CD4-positive, alpha-beta T cell (primary cell): ENCODE results near the gene CHST6. TPM values are rescaled to one million over a fixed set of nuclear protein-coding genes. Genes with fewer than 3 reads are reported as not detected.
"Not testable (repeated sequence)": the region's sequence is repeated elsewhere in the genome, so short reads cannot be mapped to it uniquely, and the experiment has no call there.

ENCODE experiments used
- ATAC-seq: fragments of 200-7000 bp; cut with Tn5 transposase; one replicate; pipeline ENCODE4 v1.10.0; 2022; ENCODE audit warnings: mild to moderate bottlenecking; ENCODE audit not compliant: poor library complexity
- CTCF ChIA-PET: fragments of 350-600 bp; sonication (Branson Sonifier 250); formaldehyde crosslinking; loops from one replicate; lab custom pipeline; 2021; ENCODE audit warnings: antibody characterized with exemption, inconsistent platforms; lab: Charles Lee
- POLR2A ChIA-PET: fragments of 350-600 bp; sonication (Branson Sonifier 250); formaldehyde crosslinking; loops from one replicate; lab custom pipeline; 2021; ENCODE audit warnings: antibody characterized with exemption, inconsistent platforms; lab: Charles Lee
- DNase-seq, 14 experiments: peaks; one replicate each; pipeline ENCODE4 v3.0.0-alpha.2; 2013 to 2020; ENCODE audit warnings: mixed read lengths in 2 of 14
- H3K27ac ChIP-seq, 2 donors: one replicate each; pipeline versions ENCODE4 v1.5.1 to v1.7.0; 2013; ENCODE audit warnings: low read length in 2 of 2, low read depth in 1 of 2, mild to moderate bottlenecking in 1 of 2
- H3K27me3 ChIP-seq, 2 experiments: 1 replicate in 1 of 2; 2 replicates in 1 of 2; pipeline versions ENCODE4 v1.6.1 to v1.7.0; 2013; ENCODE audit warnings: low read length in 2 of 2, control low read depth in 1 of 2, mild to moderate bottlenecking in 1 of 2, moderate library complexity in 1 of 2; ENCODE audit not compliant: insufficient read depth in 2 of 2, control insufficient read depth in 1 of 2
- H3K36me3 ChIP-seq: one replicate; pipeline ENCODE4 v1.6.1; 2013; ENCODE audit warnings: low read length, control low read depth; ENCODE audit not compliant: insufficient read depth
- H3K4me1 ChIP-seq: one replicate; pipeline ENCODE4 v1.6.1; 2013; ENCODE audit warnings: low read length, control low read depth; ENCODE audit not compliant: insufficient read depth
- H3K4me3 ChIP-seq: one replicate; pipeline ENCODE4 v1.5.1; 2013; ENCODE audit warnings: mild to moderate bottlenecking, low read length, moderate library complexity
- H3K9me3 ChIP-seq, 2 experiments: 1 replicate in 1 of 2; 2 replicates in 1 of 2; pipeline versions ENCODE4 v1.6.1 to v1.7.0; 2013; ENCODE audit warnings: low read length in 2 of 2, mild to moderate bottlenecking in 2 of 2, control low read depth in 1 of 2, moderate library complexity in 1 of 2; ENCODE audit not compliant: control insufficient read depth in 1 of 2, insufficient read depth in 1 of 2
- H3K27ac Mint-ChIP-seq: one replicate; pipeline ENCODE4 v1.8.0; 2020; ENCODE audit warnings: mixed read lengths
- H3K27me3 Mint-ChIP-seq: one replicate; pipeline ENCODE4 v1.8.0; 2021; ENCODE audit warnings: mixed read lengths
- H3K36me3 Mint-ChIP-seq: one replicate; pipeline ENCODE4 v1.8.0; 2021; ENCODE audit warnings: low read depth, mixed read lengths
- H3K4me1 Mint-ChIP-seq: one replicate; pipeline ENCODE4 v1.8.0; 2021; ENCODE audit warnings: low read depth, mixed read lengths
- H3K4me3 Mint-ChIP-seq: one replicate; pipeline ENCODE4 v1.8.0; 2020; ENCODE audit warnings: mild to moderate bottlenecking, mixed read lengths
- H3K9me3 Mint-ChIP-seq: one replicate; pipeline ENCODE4 v1.8.0; 2020; ENCODE audit warnings: mixed read lengths
- intact Hi-C, 2 experiments: fragments of 100-400 bp; cut with DNase I in 1 of 2; cut with micrococcal nuclease in 1 of 2; formaldehyde crosslinking; loops; one replicate each; pipeline versions ENCODE4 v1.15.1 to v1.9.0; 2023 to 2025; cut with DNase I, micrococcal nuclease
- total RNA-seq, 174 experiments: library from RNA in 2 of 174; stranded (reverse) in 2 of 174; gene quantifications; one replicate each; pipeline ENCODE4 v1.2.3 and lab custom pipeline; 2021 to 2026
- TF ChIP-seq, protein P1 (sequence below): fragments of 200-600 bp; IDR thresholded peaks from one replicate; pipeline ENCODE4 v1.8.0; 2022; ENCODE audit warnings: antibody characterized with exemption, mild to moderate bottlenecking

The CHST6 gene
- total RNA-seq, 2 experiments from 2014 or later, result not detected

DNA sequence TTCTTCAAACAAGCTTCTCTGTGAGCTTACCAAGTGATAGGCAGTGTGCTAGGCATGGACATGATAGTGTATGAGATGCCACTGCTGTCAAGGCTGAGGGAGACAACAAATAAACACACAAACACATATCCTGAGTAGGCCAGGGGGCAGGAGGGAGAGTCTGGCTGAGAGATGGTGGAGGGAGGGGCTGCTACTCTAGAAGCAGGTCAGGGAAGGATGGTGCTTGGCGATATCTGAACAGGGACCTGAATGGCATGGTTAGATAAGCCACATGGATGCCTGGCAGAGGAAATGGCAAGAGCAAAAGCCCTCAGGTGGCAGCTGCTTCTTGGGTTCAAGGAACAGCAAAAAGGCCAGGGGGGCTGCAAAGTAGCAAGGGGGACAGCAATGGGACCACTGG lies 8.6 kb upstream of the CHST6 start:
- Histone ChIP-seq H3K27ac (no peak overlapping the region), H3K4me3 (no peak overlapping the region), H3K9me3 (no peaks in the 10 kb centered on the region), H3K27me3 (peaks cover 0 to 6% of the 10 kb centered on the region in 2 experiments), H3K36me3 (no peaks in the 10 kb centered on the region), H3K4me1 (no peaks in the 10 kb centered on the region)
- ChIA-PET POLR2A (no interaction called here), CTCF (no interaction called here)
- H3K27me3 Mint-ChIP-seq, result peaks cover 6% of the 10 kb centered on the region
- H3K4me1 Mint-ChIP-seq, result no peaks in the 10 kb centered on the region
- TF ChIP-seq, protein P1, sequence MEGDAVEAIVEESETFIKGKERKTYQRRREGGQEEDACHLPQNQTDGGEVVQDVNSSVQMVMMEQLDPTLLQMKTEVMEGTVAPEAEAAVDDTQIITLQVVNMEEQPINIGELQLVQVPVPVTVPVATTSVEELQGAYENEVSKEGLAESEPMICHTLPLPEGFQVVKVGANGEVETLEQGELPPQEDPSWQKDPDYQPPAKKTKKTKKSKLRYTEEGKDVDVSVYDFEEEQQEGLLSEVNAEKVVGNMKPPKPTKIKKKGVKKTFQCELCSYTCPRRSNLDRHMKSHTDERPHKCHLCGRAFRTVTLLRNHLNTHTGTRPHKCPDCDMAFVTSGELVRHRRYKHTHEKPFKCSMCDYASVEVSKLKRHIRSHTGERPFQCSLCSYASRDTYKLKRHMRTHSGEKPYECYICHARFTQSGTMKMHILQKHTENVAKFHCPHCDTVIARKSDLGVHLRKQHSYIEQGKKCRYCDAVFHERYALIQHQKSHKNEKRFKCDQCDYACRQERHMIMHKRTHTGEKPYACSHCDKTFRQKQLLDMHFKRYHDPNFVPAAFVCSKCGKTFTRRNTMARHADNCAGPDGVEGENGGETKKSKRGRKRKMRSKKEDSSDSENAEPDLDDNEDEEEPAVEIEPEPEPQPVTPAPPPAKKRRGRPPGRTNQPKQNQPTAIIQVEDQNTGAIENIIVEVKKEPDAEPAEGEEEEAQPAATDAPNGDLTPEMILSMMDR, result no peak
- no peak overlapping the region for H3K27ac Mint-ChIP-seq
- no peak overlapping the region for H3K4me3 Mint-ChIP-seq
- DNase-seq (no peak), ATAC-seq (no peak)
- intact Hi-C loops, result no loop called here
- H3K9me3 Mint-ChIP-seq, result no peaks in the 10 kb centered on the region
- H3K36me3 Mint-ChIP-seq, result no peaks in the 10 kb centered on the region

DNA sequence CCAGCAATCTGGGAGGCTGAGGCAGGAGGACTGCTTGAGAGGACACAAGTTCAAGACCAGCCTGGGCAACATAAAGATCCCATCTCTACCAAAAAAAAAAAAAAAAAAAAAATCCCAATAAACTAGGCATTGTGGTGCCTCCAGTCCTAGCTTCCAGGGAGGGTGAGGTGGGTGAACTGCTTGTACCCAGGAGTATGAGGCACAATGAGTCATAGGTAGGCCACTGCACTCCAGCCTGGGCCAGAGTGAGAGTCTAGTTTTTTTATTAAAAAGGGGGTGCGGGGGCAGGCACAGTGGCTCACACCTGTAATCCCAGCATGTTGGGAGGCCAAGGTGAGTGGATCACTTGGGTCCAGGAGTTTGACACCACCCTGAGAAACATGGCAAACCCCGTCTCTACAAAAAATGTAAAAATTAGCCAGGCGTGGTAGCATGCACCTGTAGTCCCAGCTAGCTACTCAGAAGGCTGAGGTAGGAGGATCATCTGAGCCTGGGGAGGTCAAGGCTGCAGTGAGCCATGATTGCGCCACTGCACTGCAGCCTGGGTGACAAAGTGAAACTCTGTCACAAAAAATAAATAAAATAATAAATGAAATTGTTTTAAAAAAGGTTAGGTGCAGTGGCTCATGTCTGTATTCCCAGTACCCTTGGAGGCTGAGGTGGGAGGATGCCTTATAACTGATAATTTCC lies 7.8 kb upstream of the CHST6 start:
- Histone ChIP-seq H3K4me1 (no peaks in the 10 kb centered on the region), H3K4me3 (no peak overlapping the region), H3K27me3 (peaks cover 0 to 6% of the 10 kb centered on the region in 2 experiments), H3K9me3 (no peaks in the 10 kb centered on the region), H3K36me3 (no peaks in the 10 kb centered on the region), H3K27ac (no peak overlapping the region)
- CTCF ChIA-PET, result no interaction called here
- H3K9me3 Mint-ChIP-seq, result no peaks in the 10 kb centered on the region
- no peaks in the 10 kb centered on the region for H3K36me3 Mint-ChIP-seq
- no peak for DNase-seq
- POLR2A ChIA-PET, result no interaction called here
- H3K4me3 Mint-ChIP-seq, result no peak overlapping the region
- no peaks in the 10 kb centered on the region for H3K4me1 Mint-ChIP-seq
- intact Hi-C loops, result no loop called here
- H3K27ac Mint-ChIP-seq, result no peak overlapping the region
- TF ChIP-seq, protein P1, result no peak
- no peak for ATAC-seq
- H3K27me3 Mint-ChIP-seq, result peaks cover 6% of the 10 kb centered on the region

- peaks cover 0 to 11% of the 10 kb centered on the region in 2 experiments for H3K27me3 ChIP-seq
- intact Hi-C loops, H3K27ac Mint-ChIP-seq, H3K27ac ChIP-seq, H3K36me3 ChIP-seq, H3K9me3 Mint-ChIP-seq, POLR2A ChIA-PET, CTCF ChIA-PET, H3K4me1 Mint-ChIP-seq, DNase-seq, ATAC-seq, H3K9me3 ChIP-seq, H3K36me3 Mint-ChIP-seq, H3K4me3 Mint-ChIP-seq, H3K4me1 ChIP-seq, H3K4me3 ChIP-seq: not testable (repeated sequence)
- H3K27me3 Mint-ChIP-seq, result peaks cover 17% of the 10 kb centered on the region
Measured at GRCh38 chr16:75501820-75502219, 6.6 kb upstream of the CHST6 start.

- H3K36me3 Mint-ChIP-seq, result no peaks in the 10 kb centered on the region
- ATAC-seq (no peak), DNase-seq (no peak)
- Histone ChIP-seq H3K27ac (no peak overlapping the region), H3K9me3 (no peaks in the 10 kb centered on the region), H3K4me1 (no peaks in the 10 kb centered on the region), H3K27me3 (peaks cover 0 to 10% of the 10 kb centered on the region in 2 experiments), H3K36me3 (no peaks in the 10 kb centered on the region), H3K4me3 (no peak overlapping the region)
- TF ChIP-seq, protein P1, result no peak
- no peaks in the 10 kb centered on the region for H3K9me3 Mint-ChIP-seq
- H3K4me3 Mint-ChIP-seq, result no peak overlapping the region
- no peaks in the 10 kb centered on the region for H3K4me1 Mint-ChIP-seq
- POLR2A ChIA-PET, result no interaction called here
- no peak overlapping the region for H3K27ac Mint-ChIP-seq
- H3K27me3 Mint-ChIP-seq, result peaks cover 20% of the 10 kb centered on the region
- CTCF ChIA-PET, result no interaction called here
- intact Hi-C loops, result no loop called here
Measured at GRCh38 chr16:75501359-75501758, 6.1 kb upstream of the CHST6 start.

DNA sequence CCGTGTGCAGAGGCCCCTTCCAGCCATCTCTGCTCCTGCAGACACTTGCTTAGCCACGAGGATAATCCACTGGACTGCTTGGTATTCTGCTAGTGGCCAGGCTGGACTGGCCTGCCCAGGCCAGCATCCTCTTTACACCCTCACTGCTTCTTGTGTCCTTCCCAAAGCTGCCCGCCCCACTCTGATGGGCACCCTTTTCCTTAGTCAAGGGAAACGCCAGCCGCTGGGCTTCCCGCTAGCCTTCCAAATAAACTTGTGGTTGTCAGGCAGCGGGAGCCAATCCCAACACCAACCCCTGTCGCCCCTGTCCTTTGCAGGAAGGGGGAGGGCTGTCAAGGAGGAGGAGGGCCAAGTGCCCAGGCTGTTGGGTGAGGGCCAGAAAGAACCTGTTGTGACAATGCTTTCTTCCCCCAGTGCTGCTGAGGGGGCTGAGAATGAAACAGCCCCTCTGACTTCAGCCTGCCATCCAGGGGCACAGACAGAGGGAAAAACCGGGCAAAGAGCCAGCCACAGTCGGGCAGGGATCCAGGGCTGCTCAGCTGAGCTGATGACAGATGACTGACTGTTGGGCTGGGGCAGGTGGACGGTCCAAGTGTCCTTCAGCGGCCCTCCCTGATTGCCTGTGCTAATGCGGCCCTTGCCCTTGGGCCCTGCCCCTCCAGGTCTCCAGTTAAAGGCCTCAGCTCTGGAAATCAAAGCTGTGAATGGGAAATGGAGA lies 3.5 kb upstream of the CHST6 start:
- H3K36me3 Mint-ChIP-seq, H3K27ac Mint-ChIP-seq, ATAC-seq, DNase-seq, H3K4me3 ChIP-seq, intact Hi-C loops, H3K27ac ChIP-seq, H3K4me1 ChIP-seq, H3K4me3 Mint-ChIP-seq, H3K4me1 Mint-ChIP-seq, H3K9me3 Mint-ChIP-seq, H3K9me3 ChIP-seq, CTCF ChIA-PET, H3K36me3 ChIP-seq: not testable (repeated sequence)
- POLR2A ChIA-PET, result interaction anchor here (1.9 kb wide), 1 partner anchor 19 kb away, joined by 4 read pairs; no protein-coding TSS in a partner anchor
- H3K27me3 ChIP-seq, result peaks cover 14 to 21% of the 10 kb centered on the region in 2 experiments
- H3K27me3 Mint-ChIP-seq, result peaks cover 27% of the 10 kb centered on the region
